Measurements from ENCODE around the gene ZIC4.

DNA sequence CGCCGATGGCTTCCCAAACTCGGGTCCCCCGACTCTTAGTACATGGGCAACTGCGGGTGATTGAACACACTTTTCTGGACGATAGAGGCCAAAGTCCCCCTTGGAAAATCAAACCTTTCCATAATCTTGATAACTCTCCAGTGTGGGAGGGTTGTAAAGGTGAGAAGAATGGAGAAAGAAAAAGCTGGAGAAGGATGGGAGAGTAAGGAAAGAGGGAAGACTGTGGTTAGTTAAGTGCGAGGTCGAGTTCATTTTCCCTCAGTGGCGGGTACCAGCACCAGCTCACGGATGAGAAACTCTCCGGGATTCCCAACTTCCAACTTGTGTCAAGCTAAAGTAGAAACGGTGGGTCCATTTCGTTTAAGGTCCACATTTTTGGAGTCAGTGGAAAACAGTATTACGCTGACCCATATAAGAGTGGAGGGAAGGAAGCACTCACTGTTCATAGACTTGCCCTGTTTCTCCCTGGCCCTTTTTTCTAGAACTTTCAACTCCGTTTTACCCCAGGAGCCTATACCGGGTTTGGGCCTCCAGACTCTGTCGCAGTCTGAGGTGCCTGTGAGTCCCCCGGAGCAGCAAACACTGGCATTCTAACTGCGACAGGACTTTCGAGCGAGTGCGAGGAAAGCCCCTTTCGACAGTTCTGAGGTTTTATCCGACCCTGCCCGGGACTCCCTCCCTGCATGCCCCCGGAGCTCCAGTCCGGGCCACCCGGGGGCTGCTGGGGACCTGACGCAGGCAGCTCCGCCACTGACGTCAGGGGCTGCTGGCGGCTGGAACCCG lies 17.6 kb upstream of the ZIC4 start:
- no peak for TF ChIP-seq POLR2A (IDR thresholded peaks at IDR 0.05)
- TF ChIP-seq POLR2AphosphoS5 (IDR thresholded peaks at IDR 0.05), result no peak
- TF ChIP-seq CTCF (IDR thresholded peaks at IDR 0.05), result no peak
